ENCODE data around the gene SDK1. TPM values are rescaled to one million over a fixed set of nuclear protein-coding genes. Genes with fewer than 3 reads are reported as not detected.

The SDK1 gene
- total RNA-seq, 1 donor from 2014 or later: 37.6 TPM

- Mint-ChIP-seq H3K9me3 (ENCODE audit: low read depth) (no peaks in the 10 kb centered on the region), H3K27ac (peak overlapping the region; percentile 41), H3K4me3 (ENCODE audit: low read depth) (no peak overlapping the region), H3K4me1 (ENCODE audit: low read depth) (peaks cover 7% of the 10 kb centered on the region), H3K27me3 (no peaks in the 10 kb centered on the region), H3K36me3 (ENCODE audit: insufficient read depth) (peaks cover 7% of the 10 kb centered on the region)
- TF ChIP-seq, protein P1, sequence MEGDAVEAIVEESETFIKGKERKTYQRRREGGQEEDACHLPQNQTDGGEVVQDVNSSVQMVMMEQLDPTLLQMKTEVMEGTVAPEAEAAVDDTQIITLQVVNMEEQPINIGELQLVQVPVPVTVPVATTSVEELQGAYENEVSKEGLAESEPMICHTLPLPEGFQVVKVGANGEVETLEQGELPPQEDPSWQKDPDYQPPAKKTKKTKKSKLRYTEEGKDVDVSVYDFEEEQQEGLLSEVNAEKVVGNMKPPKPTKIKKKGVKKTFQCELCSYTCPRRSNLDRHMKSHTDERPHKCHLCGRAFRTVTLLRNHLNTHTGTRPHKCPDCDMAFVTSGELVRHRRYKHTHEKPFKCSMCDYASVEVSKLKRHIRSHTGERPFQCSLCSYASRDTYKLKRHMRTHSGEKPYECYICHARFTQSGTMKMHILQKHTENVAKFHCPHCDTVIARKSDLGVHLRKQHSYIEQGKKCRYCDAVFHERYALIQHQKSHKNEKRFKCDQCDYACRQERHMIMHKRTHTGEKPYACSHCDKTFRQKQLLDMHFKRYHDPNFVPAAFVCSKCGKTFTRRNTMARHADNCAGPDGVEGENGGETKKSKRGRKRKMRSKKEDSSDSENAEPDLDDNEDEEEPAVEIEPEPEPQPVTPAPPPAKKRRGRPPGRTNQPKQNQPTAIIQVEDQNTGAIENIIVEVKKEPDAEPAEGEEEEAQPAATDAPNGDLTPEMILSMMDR (IDR thresholded peaks at IDR 0.05; ENCODE audit: unreplicated experiment): no peak
- DNase-seq (ENCODE audit: low spot score, unreplicated experiment): no peak
Observed at GRCh38 chr7:4237296-4238235, 936.5 kb downstream of the SDK1 start.

DNA sequence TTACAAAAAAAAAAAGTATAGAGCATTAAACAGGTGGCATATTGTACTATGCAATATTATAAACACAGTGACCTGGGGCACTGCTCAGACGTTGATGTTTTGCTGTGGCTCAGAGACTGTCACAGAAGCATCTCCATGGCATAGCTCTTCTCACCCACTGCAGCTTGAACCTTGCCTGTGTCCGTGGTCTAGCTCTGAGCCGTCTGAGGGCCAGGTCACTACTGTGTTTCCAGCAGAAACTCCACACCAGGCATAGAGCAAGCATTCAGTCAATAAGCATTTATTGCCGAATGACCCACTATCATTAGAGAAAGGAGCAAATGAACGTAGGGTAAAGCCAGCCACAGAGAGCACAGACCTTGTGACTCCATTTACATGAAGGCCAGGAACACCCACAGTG, 937.8 kb downstream of the SDK1 start:
- no peak overlapping the region for H3K4me3 Mint-ChIP-seq (ENCODE audit: low read depth)
- no peak for DNase-seq (ENCODE audit: low spot score, unreplicated experiment)
- H3K36me3 Mint-ChIP-seq (ENCODE audit: insufficient read depth): peaks cover 16% of the 10 kb centered on the region
- TF ChIP-seq, protein P1 (IDR thresholded peaks at IDR 0.05; ENCODE audit: unreplicated experiment): no peak
- H3K9me3 Mint-ChIP-seq (ENCODE audit: low read depth): no peaks in the 10 kb centered on the region
- H3K27me3 Mint-ChIP-seq: no peaks in the 10 kb centered on the region
- H3K4me1 Mint-ChIP-seq (ENCODE audit: low read depth): peaks cover 7% of the 10 kb centered on the region
- H3K27ac Mint-ChIP-seq: no peak overlapping the region

DNA sequence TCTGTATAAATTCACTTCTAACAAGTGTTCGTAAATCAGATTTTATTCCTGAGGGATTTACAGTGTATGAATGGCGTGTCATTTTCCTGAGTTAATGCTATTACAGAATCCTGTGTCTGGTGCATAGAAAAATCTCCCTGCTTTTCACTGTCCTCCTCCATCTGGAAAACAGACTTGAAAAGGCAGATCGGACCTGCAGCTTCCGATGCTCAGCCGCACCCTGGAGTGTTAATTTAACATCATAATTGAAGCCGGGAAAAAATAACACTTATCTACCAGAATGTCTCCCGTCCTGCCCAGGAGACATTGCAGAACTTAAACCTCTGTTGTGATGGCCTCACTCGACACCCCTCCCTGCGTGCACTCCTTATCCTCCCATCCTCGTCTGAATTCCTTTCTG, 939.0 kb downstream of the SDK1 start:
- Mint-ChIP-seq H3K9me3 (ENCODE audit: low read depth) (no peaks in the 10 kb centered on the region), H3K4me1 (ENCODE audit: low read depth) (peaks cover 7% of the 10 kb centered on the region), H3K27me3 (no peaks in the 10 kb centered on the region), H3K36me3 (ENCODE audit: insufficient read depth) (peaks cover 17% of the 10 kb centered on the region), H3K27ac (peak overlapping the region; percentile 17), H3K4me3 (ENCODE audit: low read depth) (no peak overlapping the region)
- no peak for DNase-seq (ENCODE audit: low spot score, unreplicated experiment)
- TF ChIP-seq, protein P1 (IDR thresholded peaks at IDR 0.05; ENCODE audit: unreplicated experiment): no peak

DNA sequence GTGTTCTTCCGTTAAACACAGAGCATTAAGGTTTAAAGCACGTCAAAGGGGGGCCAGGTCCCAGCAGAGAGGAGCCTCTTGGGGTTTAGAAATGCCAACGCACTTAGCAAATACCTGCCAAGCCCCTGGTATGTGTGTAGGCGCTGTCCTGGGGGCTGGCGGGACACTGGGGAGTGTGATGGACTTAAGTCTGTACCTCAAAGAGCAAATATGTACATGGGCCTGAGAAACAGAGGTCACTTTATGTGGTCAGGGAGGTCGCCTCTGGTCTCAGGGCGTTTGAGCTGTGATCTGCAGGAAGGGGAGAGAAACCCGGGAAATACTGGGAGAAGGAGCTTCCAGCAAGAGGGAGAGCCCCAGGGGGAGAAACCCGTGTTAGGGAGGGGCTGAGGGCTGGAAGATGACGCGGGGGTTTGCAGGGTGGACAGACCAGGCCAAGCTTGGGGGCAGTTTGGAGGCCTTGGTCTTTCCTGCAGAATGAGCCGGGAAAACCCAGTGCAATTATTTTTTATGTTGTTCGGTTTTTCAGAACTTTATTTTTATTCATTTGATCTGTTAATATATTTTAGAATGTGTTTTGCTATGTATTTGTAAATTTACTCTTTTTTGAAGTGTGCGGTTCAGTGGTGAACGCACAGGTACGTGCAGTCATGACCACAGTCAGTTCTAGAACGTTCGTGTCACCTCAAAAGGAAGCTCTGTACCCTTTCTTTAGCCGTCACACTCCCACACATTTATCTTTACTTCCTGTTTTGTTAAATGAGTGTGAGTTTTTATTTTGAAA, 939.7 kb downstream of the SDK1 start:
- H3K27me3 Mint-ChIP-seq: no peaks in the 10 kb centered on the region
- peaks cover 7% of the 10 kb centered on the region for H3K4me1 Mint-ChIP-seq (ENCODE audit: low read depth)
- TF ChIP-seq, protein P1 (IDR thresholded peaks at IDR 0.05; ENCODE audit: unreplicated experiment): no peak
- H3K27ac Mint-ChIP-seq: peak overlapping the region; percentile 17
- no peak overlapping the region for H3K4me3 Mint-ChIP-seq (ENCODE audit: low read depth)
- peaks cover 20% of the 10 kb centered on the region for H3K36me3 Mint-ChIP-seq (ENCODE audit: insufficient read depth)
- no peaks in the 10 kb centered on the region for H3K9me3 Mint-ChIP-seq (ENCODE audit: low read depth)
- DNase-seq (ENCODE audit: low spot score, unreplicated experiment): no peak

DNA sequence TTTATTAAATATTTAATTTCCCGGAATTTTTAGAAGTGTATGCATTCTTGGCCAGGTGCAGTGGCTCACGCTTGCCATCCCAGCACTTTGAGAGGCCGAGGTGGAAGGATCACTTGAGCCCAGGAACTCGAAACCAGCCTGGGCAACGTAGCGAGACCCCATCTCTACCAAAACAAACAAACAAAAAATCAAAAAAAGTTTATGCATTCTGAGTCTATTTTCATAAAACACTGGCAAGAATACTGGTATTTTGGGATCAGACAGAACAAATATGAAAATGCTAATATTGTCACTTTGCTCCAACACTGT, 940.2 kb downstream of the SDK1 start:
- TF ChIP-seq, protein P1 (IDR thresholded peaks at IDR 0.05; ENCODE audit: unreplicated experiment): no peak
- Mint-ChIP-seq H3K4me1 (ENCODE audit: low read depth) (peaks cover 7% of the 10 kb centered on the region), H3K36me3 (ENCODE audit: insufficient read depth) (peaks cover 21% of the 10 kb centered on the region), H3K4me3 (ENCODE audit: low read depth) (no peak overlapping the region), H3K27me3 (no peaks in the 10 kb centered on the region), H3K9me3 (ENCODE audit: low read depth) (no peaks in the 10 kb centered on the region), H3K27ac (no peak overlapping the region)
- DNase-seq (ENCODE audit: low spot score, unreplicated experiment): no peak
